Mucosa of stomach (tissue), 1 donor: ENCODE data around the gene CLSTN2.

Experiments
- H3K27me3 ChIP-seq: one replicate; pipeline ENCODE4 v1.7.0; 2013; ENCODE audit warnings: mild to moderate bottlenecking, low read length; ENCODE audit not compliant: control insufficient read depth, insufficient read depth
- H3K36me3 ChIP-seq: one replicate; pipeline ENCODE4 v1.7.0; 2013; ENCODE audit warnings: low read length; ENCODE audit not compliant: control insufficient read depth, insufficient read depth
- H3K4me1 ChIP-seq: one replicate; pipeline ENCODE4 v1.7.0; 2013; ENCODE audit warnings: mild to moderate bottlenecking, low read length; ENCODE audit not compliant: control insufficient read depth, insufficient read depth
- H3K4me3 ChIP-seq: one replicate; pipeline ENCODE4 v1.7.0; 2013; ENCODE audit warnings: low read length
- H3K9ac ChIP-seq: one replicate; pipeline ENCODE4 v1.7.0; 2013; ENCODE audit warnings: mild to moderate bottlenecking, low read length, moderate library complexity
- H3K9me3 ChIP-seq: one replicate; pipeline ENCODE4 v1.7.0; 2013; ENCODE audit warnings: mild to moderate bottlenecking, low read length, moderate library complexity; ENCODE audit not compliant: control insufficient read depth
- donor health status: Pancreatic carcinoma.

CLSTN2 gene

GRCh38 chr3:140076552-140076951, 141.6 kb downstream of the CLSTN2 start:
- no peaks in the 10 kb centered on the region for H3K9me3 ChIP-seq
- no peaks in the 10 kb centered on the region for H3K27me3 ChIP-seq
- H3K4me1 ChIP-seq = no peaks in the 10 kb centered on the region
- no peak overlapping the region for H3K4me3 ChIP-seq
- no peaks in the 10 kb centered on the region for H3K36me3 ChIP-seq
- no peak overlapping the region for H3K9ac ChIP-seq

GRCh38 chr3:140077406-140077805, 142.4 kb downstream of the CLSTN2 start:
- no peak overlapping the region for H3K4me3 ChIP-seq
- no peaks in the 10 kb centered on the region for H3K9me3 ChIP-seq
- no peaks in the 10 kb centered on the region for H3K27me3 ChIP-seq
- no peaks in the 10 kb centered on the region for H3K36me3 ChIP-seq
- no peak overlapping the region for H3K9ac ChIP-seq
- no peaks in the 10 kb centered on the region for H3K4me1 ChIP-seq

- Histone ChIP-seq H3K9me3 (no peaks in the 10 kb centered on the region), H3K9ac (no peak overlapping the region), H3K27me3 (no peaks in the 10 kb centered on the region)
Measured at GRCh38 chr3:140078343-140078742, 143.4 kb downstream of the CLSTN2 start.

GRCh38 chr3:140078940-140079339, 144.0 kb downstream of the CLSTN2 start:
- Histone ChIP-seq H3K27me3 (no peaks in the 10 kb centered on the region), H3K4me1 (no peaks in the 10 kb centered on the region), H3K4me3 (no peak overlapping the region), H3K36me3 (no peaks in the 10 kb centered on the region), H3K9me3 (no peaks in the 10 kb centered on the region), H3K9ac (no peak overlapping the region)

More at GRCh38 chr3:140078343-140078742, 143.4 kb downstream of the CLSTN2 start:
- Histone ChIP-seq H3K4me3 (no peak overlapping the region), H3K36me3 (no peaks in the 10 kb centered on the region), H3K4me1 (no peaks in the 10 kb centered on the region)

GRCh38 chr3:140081887-140082286, 146.9 kb downstream of the CLSTN2 start:
- no peaks in the 10 kb centered on the region for H3K36me3 ChIP-seq
- no peaks in the 10 kb centered on the region for H3K27me3 ChIP-seq
- no peaks in the 10 kb centered on the region for H3K9me3 ChIP-seq
- no peak overlapping the region for H3K4me3 ChIP-seq
- no peak overlapping the region for H3K9ac ChIP-seq
- no peaks in the 10 kb centered on the region for H3K4me1 ChIP-seq

- Histone ChIP-seq H3K4me1 (no peaks in the 10 kb centered on the region), H3K27me3 (no peaks in the 10 kb centered on the region), H3K36me3 (no peaks in the 10 kb centered on the region)
Measured at GRCh38 chr3:140085001-140085400, 150.0 kb downstream of the CLSTN2 start.

GRCh38 chr3:140086642-140087041, 151.7 kb downstream of the CLSTN2 start:
- Histone ChIP-seq H3K27me3 (no peaks in the 10 kb centered on the region), H3K4me3 (no peak overlapping the region), H3K9me3 (no peaks in the 10 kb centered on the region), H3K4me1 (no peaks in the 10 kb centered on the region), H3K36me3 (no peaks in the 10 kb centered on the region), H3K9ac (no peak overlapping the region)

More at GRCh38 chr3:140085001-140085400, 150.0 kb downstream of the CLSTN2 start:
- H3K4me3 ChIP-seq = no peak overlapping the region
- no peak overlapping the region for H3K9ac ChIP-seq
- no peaks in the 10 kb centered on the region for H3K9me3 ChIP-seq

- no peak overlapping the region for H3K4me3 ChIP-seq
- no peaks in the 10 kb centered on the region for H3K4me1 ChIP-seq
- H3K9ac ChIP-seq = no peak overlapping the region
- H3K36me3 ChIP-seq = no peaks in the 10 kb centered on the region
- no peaks in the 10 kb centered on the region for H3K27me3 ChIP-seq
- no peaks in the 10 kb centered on the region for H3K9me3 ChIP-seq
Measured at GRCh38 chr3:140088058-140088457, 153.1 kb downstream of the CLSTN2 start.

- no peaks in the 10 kb centered on the region for H3K4me1 ChIP-seq
- H3K9me3 ChIP-seq = no peaks in the 10 kb centered on the region
- H3K27me3 ChIP-seq = no peaks in the 10 kb centered on the region
- no peak overlapping the region for H3K4me3 ChIP-seq
- H3K9ac ChIP-seq = no peak overlapping the region
- no peaks in the 10 kb centered on the region for H3K36me3 ChIP-seq
Measured at GRCh38 chr3:140088513-140088912, 153.5 kb downstream of the CLSTN2 start.

- no peaks in the 10 kb centered on the region for H3K4me1 ChIP-seq
- no peak overlapping the region for H3K9ac ChIP-seq
- no peaks in the 10 kb centered on the region for H3K9me3 ChIP-seq
- no peak overlapping the region for H3K4me3 ChIP-seq
- H3K36me3 ChIP-seq = no peaks in the 10 kb centered on the region
- no peaks in the 10 kb centered on the region for H3K27me3 ChIP-seq
Measured at GRCh38 chr3:140089403-140090072, 154.6 kb downstream of the CLSTN2 start.

GRCh38 chr3:140091143-140091542, 156.2 kb downstream of the CLSTN2 start:
- no peaks in the 10 kb centered on the region for H3K27me3 ChIP-seq
- no peaks in the 10 kb centered on the region for H3K4me1 ChIP-seq
- no peaks in the 10 kb centered on the region for H3K36me3 ChIP-seq
- H3K9ac ChIP-seq = no peak overlapping the region
- H3K9me3 ChIP-seq = no peaks in the 10 kb centered on the region
- no peak overlapping the region for H3K4me3 ChIP-seq

- H3K9ac ChIP-seq = no peak overlapping the region
- H3K36me3 ChIP-seq = no peaks in the 10 kb centered on the region
- no peaks in the 10 kb centered on the region for H3K4me1 ChIP-seq
- H3K4me3 ChIP-seq = no peak overlapping the region
- H3K9me3 ChIP-seq = no peaks in the 10 kb centered on the region
- H3K27me3 ChIP-seq = no peaks in the 10 kb centered on the region
Measured at GRCh38 chr3:140092848-140093536, 158.0 kb downstream of the CLSTN2 start.
